ENCODE data around the gene SPATA2. TPM values are rescaled to one million over a fixed set of nuclear protein-coding genes. Genes with fewer than 3 reads are reported as not detected.
"Not testable (repeated sequence)": the region's sequence is repeated elsewhere in the genome, so short reads cannot be mapped to it uniquely, and the experiment has no call there.

Gene SPATA2, protein sequence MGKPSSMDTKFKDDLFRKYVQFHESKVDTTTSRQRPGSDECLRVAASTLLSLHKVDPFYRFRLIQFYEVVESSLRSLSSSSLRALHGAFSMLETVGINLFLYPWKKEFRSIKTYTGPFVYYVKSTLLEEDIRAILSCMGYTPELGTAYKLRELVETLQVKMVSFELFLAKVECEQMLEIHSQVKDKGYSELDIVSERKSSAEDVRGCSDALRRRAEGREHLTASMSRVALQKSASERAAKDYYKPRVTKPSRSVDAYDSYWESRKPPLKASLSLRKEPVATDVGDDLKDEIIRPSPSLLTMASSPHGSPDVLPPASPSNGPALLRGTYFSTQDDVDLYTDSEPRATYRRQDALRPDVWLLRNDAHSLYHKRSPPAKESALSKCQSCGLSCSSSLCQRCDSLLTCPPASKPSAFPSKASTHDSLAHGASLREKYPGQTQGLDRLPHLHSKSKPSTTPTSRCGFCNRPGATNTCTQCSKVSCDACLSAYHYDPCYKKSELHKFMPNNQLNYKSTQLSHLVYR
- total RNA-seq (2012; rRNA removed) = 2.8 and 3.3 TPM in 2 replicates

DNA sequence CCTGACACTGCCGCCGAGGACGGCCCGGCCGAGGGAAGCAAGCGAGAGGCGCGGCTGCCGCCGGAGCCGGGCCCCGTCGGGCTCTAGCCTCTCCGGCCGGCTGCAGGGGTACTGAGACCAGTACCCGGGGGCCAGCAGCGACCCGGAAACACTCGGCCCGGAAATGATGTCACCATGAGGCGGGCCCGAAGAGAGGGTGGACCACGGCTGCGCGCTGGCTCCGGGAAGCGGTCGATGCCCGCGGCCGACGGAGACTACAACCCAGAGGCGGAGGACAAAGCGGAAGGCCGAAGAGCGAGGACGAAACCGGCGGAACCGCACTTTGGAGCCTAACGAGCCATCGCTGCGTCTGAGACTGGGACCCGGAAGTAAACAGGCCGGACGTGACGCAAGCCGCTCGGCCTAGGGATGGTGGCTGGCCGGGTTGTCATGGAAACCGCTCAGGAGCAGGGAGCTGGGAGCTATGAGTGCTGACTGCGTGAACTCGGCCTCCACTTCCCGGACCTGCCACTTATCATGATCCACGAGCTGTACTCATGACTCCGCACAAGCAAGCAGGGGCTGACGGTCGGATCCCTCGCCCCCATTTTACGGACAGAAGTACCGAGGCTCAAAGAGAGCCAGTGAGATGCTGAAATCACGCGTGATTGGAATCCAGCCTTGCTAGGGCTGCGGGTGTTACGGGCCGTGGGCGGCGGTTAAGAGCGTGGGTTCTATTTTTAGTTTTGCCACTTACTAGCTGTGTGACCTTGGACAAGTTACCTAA lies at the start of gene SPATA2:
TSS of gene SPATA2 (minus strand) at position 150 of the 766 bp plus-strand sequence. CDS start 7,039 bp downstream, outside the sequence.
- Histone ChIP-seq H3K4me2 (ENCODE audit: low read length) (peak within 1 kb of the TSS; percentile 82), H3K9ac (ENCODE audit: low read depth, low read length) (peak within 1 kb of the TSS; percentile 99), H3K36me3 (ENCODE audit: insufficient read depth, low read length) (no peaks in the 10 kb centered on the region), H3K4me1 (ENCODE audit: control insufficient read depth, insufficient read depth, low read length) (peaks cover 13% of the 10 kb centered on the region), H3K27me3 (ENCODE audit: control insufficient read depth, insufficient read depth, low read length) (no peaks in the 10 kb centered on the region), H3K4me3 (ENCODE audit: low read length) (peak within 1 kb of the TSS; percentile 96), H3K9me3 (replicated peaks; ENCODE audit: low read length) (no peaks in the 10 kb centered on the region)

- Histone ChIP-seq H3K9ac (ENCODE audit: low read depth, low read length) (no peak overlapping the region), H3K4me3 (ENCODE audit: low read length) (no peak overlapping the region), H3K36me3 (ENCODE audit: insufficient read depth, low read length) (peaks cover 8% of the 10 kb centered on the region), H3K9me3 (replicated peaks; ENCODE audit: low read length) (no peaks in the 10 kb centered on the region), H3K4me2 (ENCODE audit: low read length) (no peak overlapping the region), H3K4me1 (ENCODE audit: control insufficient read depth, insufficient read depth, low read length) (no peaks in the 10 kb centered on the region), H3K27me3 (ENCODE audit: control insufficient read depth, insufficient read depth, low read length) (no peaks in the 10 kb centered on the region)
These were observed 46.1 kb upstream of the SPATA2 start for GRCh38 chr20:49961413-49961812.

- H3K9ac ChIP-seq (ENCODE audit: low read depth, low read length); H3K9me3 ChIP-seq (replicated peaks; ENCODE audit: low read length); H3K4me2 ChIP-seq (ENCODE audit: low read length); H3K4me1 ChIP-seq (ENCODE audit: control insufficient read depth, insufficient read depth, low read length); H3K27me3 ChIP-seq (ENCODE audit: control insufficient read depth, insufficient read depth, low read length); H3K4me3 ChIP-seq (ENCODE audit: low read length): not testable (repeated sequence)
- peaks cover 37% of the 10 kb centered on the region for H3K36me3 ChIP-seq (ENCODE audit: insufficient read depth, low read length)
These were observed 42.0 kb upstream of the SPATA2 start for GRCh38 chr20:49957089-49957938.

GRCh38 chr20:49956689-49957088 lies 41.4 kb upstream of the SPATA2 start:
- no peak overlapping the region for H3K4me2 ChIP-seq (ENCODE audit: low read length)
- H3K4me3 ChIP-seq (ENCODE audit: low read length) = no peak overlapping the region
- peaks cover 7% of the 10 kb centered on the region for H3K4me1 ChIP-seq (ENCODE audit: control insufficient read depth, insufficient read depth, low read length)
- H3K9ac ChIP-seq (ENCODE audit: low read depth, low read length) = no peak overlapping the region
- H3K27me3 ChIP-seq (ENCODE audit: control insufficient read depth, insufficient read depth, low read length) = no peaks in the 10 kb centered on the region
- peaks cover 43% of the 10 kb centered on the region for H3K36me3 ChIP-seq (ENCODE audit: insufficient read depth, low read length)
- no peaks in the 10 kb centered on the region for H3K9me3 ChIP-seq (replicated peaks; ENCODE audit: low read length)

GRCh38 chr20:49955830-49956396 lies 40.6 kb upstream of the SPATA2 start:
- not testable (repeated sequence) for H3K9me3 ChIP-seq (replicated peaks; ENCODE audit: low read length); H3K4me3 ChIP-seq (ENCODE audit: low read length); H3K27me3 ChIP-seq (ENCODE audit: control insufficient read depth, insufficient read depth, low read length); H3K9ac ChIP-seq (ENCODE audit: low read depth, low read length); H3K4me2 ChIP-seq (ENCODE audit: low read length)
- Histone ChIP-seq H3K4me1 (ENCODE audit: control insufficient read depth, insufficient read depth, low read length) (peaks cover 13% of the 10 kb centered on the region), H3K36me3 (ENCODE audit: insufficient read depth, low read length) (peaks cover 44% of the 10 kb centered on the region)

DNA sequence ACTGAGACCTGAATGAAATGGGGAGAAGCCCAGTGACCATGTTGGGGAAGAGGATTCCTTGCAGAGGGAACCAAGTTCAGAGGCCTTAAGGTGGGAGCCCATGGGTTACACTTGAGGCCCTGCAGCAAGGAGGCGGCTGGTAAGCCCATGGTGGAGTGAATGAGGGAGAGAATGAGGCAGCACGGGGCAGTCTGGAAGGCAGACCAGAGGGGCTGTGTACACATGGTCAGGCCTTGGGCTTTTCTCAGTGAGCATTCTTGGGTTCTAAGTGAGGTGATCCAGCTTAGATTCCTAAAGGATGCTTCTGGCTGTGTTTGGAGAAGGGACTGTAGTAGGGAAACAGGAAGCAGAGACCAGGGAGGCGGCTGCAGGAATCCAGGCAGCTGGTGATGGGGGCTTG lies 39.8 kb upstream of the SPATA2 start:
- Histone ChIP-seq H3K9ac (ENCODE audit: low read depth, low read length) (no peak overlapping the region), H3K36me3 (ENCODE audit: insufficient read depth, low read length) (peaks cover 51% of the 10 kb centered on the region), H3K9me3 (replicated peaks; ENCODE audit: low read length) (no peaks in the 10 kb centered on the region), H3K27me3 (ENCODE audit: control insufficient read depth, insufficient read depth, low read length) (no peaks in the 10 kb centered on the region), H3K4me3 (ENCODE audit: low read length) (no peak overlapping the region), H3K4me2 (ENCODE audit: low read length) (no peak overlapping the region), H3K4me1 (ENCODE audit: control insufficient read depth, insufficient read depth, low read length) (peaks cover 21% of the 10 kb centered on the region)

DNA sequence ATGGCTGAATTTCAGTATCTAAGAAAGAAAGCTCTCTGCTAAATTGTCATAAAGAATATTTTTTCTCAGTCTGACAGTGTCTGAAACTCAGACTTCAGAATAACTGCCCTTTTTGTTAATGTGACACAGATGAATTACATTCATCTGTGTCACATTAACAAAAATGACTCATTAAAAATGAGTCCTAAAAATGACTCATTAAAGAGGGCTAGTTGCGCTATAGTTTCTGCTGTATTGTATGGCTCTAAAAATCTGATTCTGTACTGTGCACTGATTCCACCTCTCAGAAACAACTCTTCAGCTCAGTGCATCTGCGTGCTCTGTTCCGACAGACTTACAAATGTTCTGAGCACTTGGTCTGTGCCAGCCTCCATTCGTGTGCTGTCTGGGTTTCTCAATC lies 35.8 kb upstream of the SPATA2 start:
- peak overlapping the region; percentile 32 for H3K4me2 ChIP-seq (ENCODE audit: low read length)
- H3K9ac ChIP-seq (ENCODE audit: low read depth, low read length) = peak overlapping the region; percentile 12
- H3K4me3 ChIP-seq (ENCODE audit: low read length) = no peak overlapping the region
- H3K27me3 ChIP-seq (ENCODE audit: control insufficient read depth, insufficient read depth, low read length) = no peaks in the 10 kb centered on the region
- H3K9me3 ChIP-seq (replicated peaks; ENCODE audit: low read length) = no peaks in the 10 kb centered on the region
- peaks cover 39% of the 10 kb centered on the region for H3K4me1 ChIP-seq (ENCODE audit: control insufficient read depth, insufficient read depth, low read length)
- peaks cover 64% of the 10 kb centered on the region for H3K36me3 ChIP-seq (ENCODE audit: insufficient read depth, low read length)

GRCh38 chr20:49948809-49949507 lies 33.6 kb upstream of the SPATA2 start:
- H3K4me3 ChIP-seq (ENCODE audit: low read length) = no peak overlapping the region
- peaks cover 69% of the 10 kb centered on the region for H3K36me3 ChIP-seq (ENCODE audit: insufficient read depth, low read length)
- H3K9me3 ChIP-seq (replicated peaks; ENCODE audit: low read length) = no peaks in the 10 kb centered on the region
- no peaks in the 10 kb centered on the region for H3K27me3 ChIP-seq (ENCODE audit: control insufficient read depth, insufficient read depth, low read length)
- peak overlapping the region; percentile 40 for H3K4me2 ChIP-seq (ENCODE audit: low read length)
- H3K9ac ChIP-seq (ENCODE audit: low read depth, low read length) = peak overlapping the region; percentile 50
- peaks cover 39% of the 10 kb centered on the region for H3K4me1 ChIP-seq (ENCODE audit: control insufficient read depth, insufficient read depth, low read length)

DNA sequence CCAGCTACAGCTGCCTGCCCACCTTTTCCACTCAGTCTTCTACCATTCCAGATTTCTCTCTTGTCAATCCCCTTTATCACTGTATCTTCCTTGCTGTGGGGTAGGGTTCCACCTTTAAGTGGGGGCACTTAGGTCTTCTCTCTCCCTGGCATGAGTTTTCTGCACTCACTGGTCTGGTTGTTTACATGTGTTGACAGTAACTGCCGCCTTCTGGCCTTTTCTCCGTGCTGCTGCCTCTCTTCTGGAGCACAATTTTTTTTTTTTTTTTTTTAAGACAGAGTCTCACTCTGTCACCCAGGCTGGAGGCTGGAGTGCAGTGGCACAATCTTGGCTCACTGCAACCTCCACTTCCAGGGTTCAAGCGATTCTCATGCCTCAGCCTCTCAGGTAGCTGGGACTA lies 32.8 kb upstream of the SPATA2 start:
- Histone ChIP-seq H3K9me3 (replicated peaks; ENCODE audit: low read length) (no peaks in the 10 kb centered on the region), H3K36me3 (ENCODE audit: insufficient read depth, low read length) (peaks cover 63% of the 10 kb centered on the region), H3K4me3 (ENCODE audit: low read length) (no peak overlapping the region), H3K4me2 (ENCODE audit: low read length) (no peak overlapping the region), H3K27me3 (ENCODE audit: control insufficient read depth, insufficient read depth, low read length) (no peaks in the 10 kb centered on the region), H3K9ac (ENCODE audit: low read depth, low read length) (peak overlapping the region; percentile 50), H3K4me1 (ENCODE audit: control insufficient read depth, insufficient read depth, low read length) (peaks cover 39% of the 10 kb centered on the region)

GRCh38 chr20:49945701-49946477 lies 30.6 kb upstream of the SPATA2 start:
- no peak overlapping the region for H3K9ac ChIP-seq (ENCODE audit: low read depth, low read length)
- H3K27me3 ChIP-seq (ENCODE audit: control insufficient read depth, insufficient read depth, low read length) = no peaks in the 10 kb centered on the region
- peaks cover 25% of the 10 kb centered on the region for H3K4me1 ChIP-seq (ENCODE audit: control insufficient read depth, insufficient read depth, low read length)
- H3K36me3 ChIP-seq (ENCODE audit: insufficient read depth, low read length) = peaks cover 63% of the 10 kb centered on the region
- no peak overlapping the region for H3K4me3 ChIP-seq (ENCODE audit: low read length)
- no peak overlapping the region for H3K4me2 ChIP-seq (ENCODE audit: low read length)
- no peaks in the 10 kb centered on the region for H3K9me3 ChIP-seq (replicated peaks; ENCODE audit: low read length)

Measured in skeletal muscle satellite cell (primary cell).